ENCODE data around the gene MAP2. TPM values are rescaled to one million over a fixed set of nuclear protein-coding genes. Genes with fewer than 3 reads are reported as not detected.

The MAP2 gene
- total and polyA plus RNA-seq, 12 donors, result 3.5 to 15.5 (median 5.5) TPM

- H3K27me3 ChIP-seq, result no peaks in the 10 kb centered on the region
- peak in 7 of 8 donors; percentile 47 to 84 (median 76) for ATAC-seq
Observed at GRCh38 chr2:209556354-209556961, 132.6 kb downstream of the MAP2 start.

GRCh38 chr2:209560911-209561310 lies 137.1 kb downstream of the MAP2 start:
- Histone ChIP-seq H3K36me3 (no peaks in the 10 kb centered on the region), H3K4me1 (no peaks in the 10 kb centered on the region), H3K4me3 (no peak overlapping the region), H3K27me3 (no peaks in the 10 kb centered on the region), H3K9me3 (no peaks in the 10 kb centered on the region), H3K27ac (no peak overlapping the region)
- DNase-seq, result no peak
- intact Hi-C loops (cut with DNase I), result loop anchor here in 2 of 10 donors (5.0 to 10.0 kb wide), 2 partner anchors 229 to 404 kb away; no protein-coding TSS in a partner anchor
- ATAC-seq, result no peak
- TF ChIP-seq CTCF (IDR thresholded peaks at IDR 0.05), result no peak
- WGBS, 2 donors, result 82 to 83% methylated on average over 3 of the region's 3 CpGs

More at GRCh38 chr2:209556354-209556961, 132.6 kb downstream of the MAP2 start:
- H3K36me3 ChIP-seq, result no peaks in the 10 kb centered on the region
- H3K27ac ChIP-seq, result no peak overlapping the region
- DNase-seq, result peak in 1 of 2 donors; percentile 17
- intact Hi-C loops (cut with DNase I), result loop anchor here (2.0 to 10.0 kb wide), 9 partner anchors 129 to 224 kb away; partner anchors contain the start of gene MAP2 (in 6 of the 10)
- H3K4me3 ChIP-seq, result no peak overlapping the region
- peak; percentile 23 to 74 (median 56) for TF ChIP-seq CTCF (IDR thresholded peaks at IDR 0.05)
- 59 to 60% methylated on average over 4 of the region's 4 CpGs for WGBS, 2 donors
- H3K4me1 ChIP-seq, result no peaks in the 10 kb centered on the region
- H3K9me3 ChIP-seq, result no peaks in the 10 kb centered on the region

GRCh38 chr2:209563453-209563852 lies 139.6 kb downstream of the MAP2 start:
- intact Hi-C loops (cut with DNase I), result loop anchor here in 2 of 10 donors (5.0 to 10.0 kb wide), 2 partner anchors 231 to 401 kb away; no protein-coding TSS in a partner anchor
- TF ChIP-seq CTCF (IDR thresholded peaks at IDR 0.05), result no peak
- DNase-seq (no peak), ATAC-seq (no peak)
- Histone ChIP-seq H3K27ac (no peak overlapping the region), H3K36me3 (no peaks in the 10 kb centered on the region), H3K4me1 (no peaks in the 10 kb centered on the region), H3K4me3 (no peak overlapping the region), H3K27me3 (no peaks in the 10 kb centered on the region), H3K9me3 (no peaks in the 10 kb centered on the region)
- WGBS, 2 donors, result 90 to 94% methylated on average over 5 of the region's 5 CpGs

GRCh38 chr2:209564816-209565215 lies 141.0 kb downstream of the MAP2 start:
- no peaks in the 10 kb centered on the region for H3K9me3 ChIP-seq
- intact Hi-C loops (cut with DNase I), result loop anchor here in 2 of 10 donors (5.0 to 10.0 kb wide), 2 partner anchors 233 to 400 kb away; no protein-coding TSS in a partner anchor
- H3K27me3 ChIP-seq, result no peaks in the 10 kb centered on the region
- DNase-seq (no peak), ATAC-seq (no peak)
- no peak overlapping the region for H3K27ac ChIP-seq
- H3K4me3 ChIP-seq, result no peak overlapping the region
- no peaks in the 10 kb centered on the region for H3K36me3 ChIP-seq
- H3K4me1 ChIP-seq, result no peaks in the 10 kb centered on the region
- 92 to 93% methylated on average over 3 of the region's 3 CpGs for WGBS, 2 donors
- TF ChIP-seq CTCF (IDR thresholded peaks at IDR 0.05), result no peak
